A673 (cell line): ENCODE results near the gene GBA2.

ENCODE experiments used
- EZH2 ChIP-seq: fragments of 200-600 bp; sonication (generic); IDR thresholded peaks from 2 replicates; pipeline ENCODE4 v1.6.1; 2017; ENCODE audit warnings: borderline replicate concordance, low read depth, mild to moderate bottlenecking, mixed read lengths, antibody characterized with exemption, low read length; ENCODE audit not compliant: poor library complexity, severe bottlenecking
- TF ChIP-seq, protein P1 (sequence below): fragments of 300-800, 200-600 bp; sonication (generic); conservative IDR thresholded peaks from 2 replicates; pipeline ENCODE4 v1.5.1; 2017; ENCODE audit warnings: low read depth, mild to moderate bottlenecking, antibody characterized with exemption, low read length, moderate library complexity, mixed read lengths

DNA sequence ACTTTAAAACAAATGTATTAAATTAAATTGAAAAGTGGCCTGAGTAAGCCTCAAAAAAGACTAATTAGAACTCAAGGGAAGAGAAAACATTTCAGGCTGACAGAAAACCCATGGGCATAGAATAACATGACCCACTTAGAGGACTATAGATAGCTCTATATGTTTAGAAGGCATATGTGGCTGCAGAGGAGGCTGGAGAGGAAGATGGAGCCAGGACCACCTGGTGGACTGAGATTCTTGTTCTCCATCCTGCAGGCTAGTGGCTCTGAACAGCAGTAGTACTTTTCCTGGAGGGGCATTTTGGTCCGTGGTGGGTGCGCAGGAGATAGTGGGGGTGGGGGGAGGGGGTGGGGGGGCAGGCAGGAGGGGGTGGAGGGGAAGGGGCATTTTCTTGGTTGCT is 32.0 kb upstream of the GBA2 start:
- TF ChIP-seq EZH2, result no peak
- TF ChIP-seq, protein P1, sequence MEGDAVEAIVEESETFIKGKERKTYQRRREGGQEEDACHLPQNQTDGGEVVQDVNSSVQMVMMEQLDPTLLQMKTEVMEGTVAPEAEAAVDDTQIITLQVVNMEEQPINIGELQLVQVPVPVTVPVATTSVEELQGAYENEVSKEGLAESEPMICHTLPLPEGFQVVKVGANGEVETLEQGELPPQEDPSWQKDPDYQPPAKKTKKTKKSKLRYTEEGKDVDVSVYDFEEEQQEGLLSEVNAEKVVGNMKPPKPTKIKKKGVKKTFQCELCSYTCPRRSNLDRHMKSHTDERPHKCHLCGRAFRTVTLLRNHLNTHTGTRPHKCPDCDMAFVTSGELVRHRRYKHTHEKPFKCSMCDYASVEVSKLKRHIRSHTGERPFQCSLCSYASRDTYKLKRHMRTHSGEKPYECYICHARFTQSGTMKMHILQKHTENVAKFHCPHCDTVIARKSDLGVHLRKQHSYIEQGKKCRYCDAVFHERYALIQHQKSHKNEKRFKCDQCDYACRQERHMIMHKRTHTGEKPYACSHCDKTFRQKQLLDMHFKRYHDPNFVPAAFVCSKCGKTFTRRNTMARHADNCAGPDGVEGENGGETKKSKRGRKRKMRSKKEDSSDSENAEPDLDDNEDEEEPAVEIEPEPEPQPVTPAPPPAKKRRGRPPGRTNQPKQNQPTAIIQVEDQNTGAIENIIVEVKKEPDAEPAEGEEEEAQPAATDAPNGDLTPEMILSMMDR, result no peak
